Skeletal muscle tissue (tissue), 4 donors: ENCODE measurements around the gene COPRS. TPM values are rescaled to one million over a fixed set of nuclear protein-coding genes. Genes with fewer than 3 reads are reported as not detected.

Experiments
- H3K27ac ChIP-seq: one replicate; pipeline ENCODE4 v1.7.0; 2013; ENCODE audit warnings: mild to moderate bottlenecking, low read depth, low read length, inconsistent platforms
- H3K27me3 ChIP-seq, 3 donors: one replicate each; pipeline ENCODE4 v1.7.0; 2013; ENCODE audit warnings: low read length in 3 of 3; ENCODE audit not compliant: control insufficient read depth in 3 of 3, insufficient read depth in 3 of 3
- H3K36me3 ChIP-seq, 3 donors: one replicate each; pipeline ENCODE4 v1.7.0; 2013; ENCODE audit warnings: low read length in 3 of 3; ENCODE audit not compliant: control insufficient read depth in 3 of 3, insufficient read depth in 3 of 3
- H3K4me1 ChIP-seq, 3 donors: one replicate each; pipeline ENCODE4 v1.7.0; 2013; ENCODE audit warnings: low read length in 3 of 3, mild to moderate bottlenecking in 3 of 3; ENCODE audit not compliant: control insufficient read depth in 3 of 3, insufficient read depth in 3 of 3
- H3K4me3 ChIP-seq, 3 donors: one replicate each; pipeline ENCODE4 v1.7.0; 2013; ENCODE audit warnings: low read length in 3 of 3
- H3K9ac ChIP-seq, 3 donors: one replicate each; pipeline ENCODE4 v1.7.0; 2013; ENCODE audit warnings: low read length in 3 of 3, mild to moderate bottlenecking in 3 of 3, moderate library complexity in 2 of 3, low read depth in 1 of 3
- H3K9me3 ChIP-seq, 3 donors: one replicate each; pipeline ENCODE4 v1.7.0; 2013; ENCODE audit warnings: low read length in 3 of 3; ENCODE audit not compliant: control insufficient read depth in 3 of 3
- total RNA-seq: library from RNA; depleted of rRNA; stranded (reverse); fragments of >200 nt; gene quantifications from one replicate; pipeline ENCODE4 v1.2.3, GENCODE V29; 2014
- donor health status: Osteomylitis.

COPRS gene
- total RNA-seq, 1 donor from 2014 or later: 39.7 TPM

- no peak overlapping the region for H3K4me3 ChIP-seq
- H3K9ac ChIP-seq: peak overlapping the region in 1 of 3 donors; percentile 33
- H3K27me3 ChIP-seq: no peaks in the 10 kb centered on the region
- H3K4me1 ChIP-seq: no peaks in the 10 kb centered on the region
- peaks cover 34 to 58% (median 42%) of the 10 kb centered on the region in 3 donors for H3K36me3 ChIP-seq
- H3K9me3 ChIP-seq: no peaks in the 10 kb centered on the region
- no peak overlapping the region for H3K27ac ChIP-seq
Measured at GRCh38 chr17:31877911-31878702, 19.1 kb upstream of the COPRS start.

GRCh38 chr17:31877341-31877740 lies 18.3 kb upstream of the COPRS start:
- Histone ChIP-seq H3K4me3 (no peak overlapping the region), H3K9me3 (no peaks in the 10 kb centered on the region), H3K9ac (no peak overlapping the region), H3K36me3 (peaks cover 39 to 64% (median 45%) of the 10 kb centered on the region in 3 donors), H3K4me1 (no peaks in the 10 kb centered on the region), H3K27ac (no peak overlapping the region), H3K27me3 (no peaks in the 10 kb centered on the region)

GRCh38 chr17:31875081-31875480 lies 16.0 kb upstream of the COPRS start:
- Histone ChIP-seq H3K9me3 (no peaks in the 10 kb centered on the region), H3K27me3 (no peaks in the 10 kb centered on the region), H3K4me3 (no peak overlapping the region), H3K27ac (no peak overlapping the region), H3K4me1 (no peaks in the 10 kb centered on the region), H3K9ac (no peak overlapping the region), H3K36me3 (peaks cover 46 to 61% (median 46%) of the 10 kb centered on the region in 3 donors)

GRCh38 chr17:31869797-31870568 lies 10.9 kb upstream of the COPRS start:
- no peaks in the 10 kb centered on the region for H3K27me3 ChIP-seq
- H3K9me3 ChIP-seq: no peaks in the 10 kb centered on the region
- H3K36me3 ChIP-seq: peaks cover 33 to 58% (median 54%) of the 10 kb centered on the region in 3 donors
- H3K27ac ChIP-seq: no peak overlapping the region
- H3K4me1 ChIP-seq: no peaks in the 10 kb centered on the region
- H3K4me3 ChIP-seq: no peak overlapping the region
- H3K9ac ChIP-seq: no peak overlapping the region

- Histone ChIP-seq H3K36me3 (peaks cover 37 to 66% (median 60%) of the 10 kb centered on the region in 3 donors), H3K4me1 (no peaks in the 10 kb centered on the region)
Measured at GRCh38 chr17:31869031-31869430, 10.0 kb upstream of the COPRS start.

GRCh38 chr17:31859487-31860008 lies 504 bp upstream of the COPRS start:
- Histone ChIP-seq H3K9me3 (no peaks in the 10 kb centered on the region), H3K27me3 (no peaks in the 10 kb centered on the region), H3K9ac (peak overlapping the region in 1 of 3 donors; percentile 69), H3K27ac (no peak overlapping the region), H3K36me3 (peaks cover 12 to 23% (median 17%) of the 10 kb centered on the region in 3 donors), H3K4me3 (peak overlapping the region; percentile 69 to 79 (median 78)), H3K4me1 (peaks cover 14 to 16% (median 15%) of the 10 kb centered on the region in 3 donors)

More at GRCh38 chr17:31869031-31869430, 10.0 kb upstream of the COPRS start:
- H3K9ac ChIP-seq: no peak overlapping the region
- H3K4me3 ChIP-seq: no peak overlapping the region
- no peak overlapping the region for H3K27ac ChIP-seq
- no peaks in the 10 kb centered on the region for H3K27me3 ChIP-seq
- H3K9me3 ChIP-seq: no peaks in the 10 kb centered on the region

- Histone ChIP-seq H3K27ac (peak overlapping the region; percentile 47), H3K9me3 (no peaks in the 10 kb centered on the region), H3K27me3 (no peaks in the 10 kb centered on the region), H3K4me3 (peak overlapping the region; percentile 68 to 84 (median 77)), H3K4me1 (peaks cover 14 to 16% (median 15%) of the 10 kb centered on the region in 3 donors), H3K36me3 (peaks cover 5 to 11% (median 7%) of the 10 kb centered on the region in 3 donors), H3K9ac (peak overlapping the region; percentile 76 to 84 (median 78))
Measured at GRCh38 chr17:31857920-31858641, 963 bp downstream of the COPRS start.

GRCh38 chr17:31856750-31857149 lies 2.3 kb downstream of the COPRS start:
- no peak overlapping the region for H3K9ac ChIP-seq
- H3K4me3 ChIP-seq: no peak overlapping the region
- peaks cover 4 to 15% (median 11%) of the 10 kb centered on the region in 3 donors for H3K36me3 ChIP-seq

GRCh38 chr17:31854672-31855071 lies 4.4 kb downstream of the COPRS start:
- no peaks in the 10 kb centered on the region for H3K9me3 ChIP-seq
- H3K27me3 ChIP-seq: no peaks in the 10 kb centered on the region
- no peak overlapping the region for H3K27ac ChIP-seq
- H3K9ac ChIP-seq: no peak overlapping the region
- peaks cover 5 to 16% (median 14%) of the 10 kb centered on the region in 3 donors for H3K36me3 ChIP-seq
- peaks cover 13 to 16% (median 13%) of the 10 kb centered on the region in 3 donors for H3K4me1 ChIP-seq
- no peak overlapping the region for H3K4me3 ChIP-seq

More at GRCh38 chr17:31856750-31857149, 2.3 kb downstream of the COPRS start:
- no peaks in the 10 kb centered on the region for H3K9me3 ChIP-seq
- H3K4me1 ChIP-seq: peaks cover 14 to 16% (median 15%) of the 10 kb centered on the region in 3 donors
- H3K27ac ChIP-seq: no peak overlapping the region
- H3K27me3 ChIP-seq: no peaks in the 10 kb centered on the region
